ENCODE results near the gene ARHGAP32.
"Not testable (repeated sequence)": the region's sequence is repeated elsewhere in the genome, so short reads cannot be mapped to it uniquely, and the experiment has no call there.

Gene ARHGAP32

GRCh38 chr11:129195682-129196081 lies 3.6 kb upstream of the ARHGAP32 start:
- no peak for DNase-seq

- no peak for DNase-seq
These were observed 476 bp downstream of the ARHGAP32 start for GRCh38 chr11:129191649-129192048.

- DNase-seq = no peak
These were observed 2.0 kb downstream of the ARHGAP32 start for GRCh38 chr11:129190087-129190486.

GRCh38 chr11:129189646-129190045 lies 2.5 kb downstream of the ARHGAP32 start:
- no peak for DNase-seq

- not testable (repeated sequence) for DNase-seq
These were observed 7.0 kb downstream of the ARHGAP32 start for GRCh38 chr11:129185082-129185481.

- no peak for DNase-seq
These were observed 7.5 kb downstream of the ARHGAP32 start for GRCh38 chr11:129184581-129184980.

- no peak for DNase-seq
These were observed 24.8 kb downstream of the ARHGAP32 start for GRCh38 chr11:129167315-129167714.

- no peak for DNase-seq
These were observed 28.4 kb downstream of the ARHGAP32 start for GRCh38 chr11:129163714-129164164.

GRCh38 chr11:129157080-129157479 lies 35.0 kb downstream of the ARHGAP32 start:
- DNase-seq = not testable (repeated sequence)

- DNase-seq = no peak
These were observed 36.4 kb downstream of the ARHGAP32 start for GRCh38 chr11:129155745-129156144.

GRCh38 chr11:129148487-129148886 lies 43.6 kb downstream of the ARHGAP32 start:
- DNase-seq = no peak

- DNase-seq = no peak
These were observed 45.9 kb downstream of the ARHGAP32 start for GRCh38 chr11:129146191-129146590.

- no peak for DNase-seq
These were observed 46.8 kb downstream of the ARHGAP32 start for GRCh38 chr11:129145276-129145675.

- no peak for DNase-seq
These were observed 47.9 kb downstream of the ARHGAP32 start for GRCh38 chr11:129144256-129144655.

GRCh38 chr11:129143335-129143734 lies 48.8 kb downstream of the ARHGAP32 start:
- DNase-seq = no peak

- no peak for DNase-seq
These were observed 50.2 kb downstream of the ARHGAP32 start for GRCh38 chr11:129141748-129142523.

GRCh38 chr11:129131316-129131715 lies 60.8 kb downstream of the ARHGAP32 start:
- DNase-seq = no peak

GRCh38 chr11:129128881-129129620 lies 63.1 kb downstream of the ARHGAP32 start:
- not testable (repeated sequence) for DNase-seq

- no peak for DNase-seq
These were observed 73.1 kb downstream of the ARHGAP32 start for GRCh38 chr11:129119036-129119435.

- no peak for DNase-seq
These were observed 74.4 kb downstream of the ARHGAP32 start for GRCh38 chr11:129117595-129118350.

GRCh38 chr11:129115652-129116586 lies 76.2 kb downstream of the ARHGAP32 start:
- no peak for DNase-seq

GRCh38 chr11:129109701-129110100 lies 82.4 kb downstream of the ARHGAP32 start:
- no peak for DNase-seq
